ENCODE results near the gene DUSP22. TPM values are rescaled to one million over a fixed set of nuclear protein-coding genes. Genes with fewer than 3 reads are reported as not detected.

DUSP22 gene
- total and polyA plus RNA-seq, 2 of the 8 experiments (the other 6 are each of a cell fraction or from before 2014, with no cell fraction given) = 15.5 to 32.4 TPM

DNA sequence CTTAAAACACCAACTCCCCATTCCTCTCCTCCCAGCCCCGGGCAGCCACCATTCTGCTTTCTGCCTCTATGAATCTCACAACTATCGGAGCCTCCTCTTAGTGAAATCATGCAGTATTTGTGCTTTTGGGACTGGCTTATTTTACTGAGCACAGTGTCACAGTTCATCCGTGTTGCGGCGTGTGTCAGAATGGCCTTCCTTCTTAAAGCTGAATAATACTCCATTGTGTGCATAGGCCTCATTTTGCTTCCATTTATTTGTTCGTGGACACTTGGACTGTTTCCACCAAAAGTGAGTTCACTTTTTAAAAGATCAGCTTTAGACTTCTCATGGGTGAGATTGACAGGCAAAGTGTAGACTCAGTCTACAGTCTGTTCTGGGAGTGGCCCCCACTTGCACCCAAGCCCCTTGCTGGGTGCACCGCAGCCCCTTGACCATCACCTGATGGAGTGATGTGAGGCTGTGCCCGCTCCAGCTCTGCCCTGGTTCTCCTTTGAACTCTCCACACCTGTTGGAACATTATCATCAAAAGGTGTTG, 12.6 kb downstream of the DUSP22 start:
- DNase-seq (ENCODE audit: low read depth in 1 of 2, low spot score in 2 of 2) (no peak), FAIRE-seq (no peak)
- no peak overlapping the region for H3K4ac ChIP-seq (replicated peaks; ENCODE audit: insufficient read length, low read depth, low read length)
- H3K56ac ChIP-seq (replicated peaks; ENCODE audit: insufficient read length, low read depth, low read length) = no peak overlapping the region
- no peak overlapping the region for H3K23ac ChIP-seq (ENCODE audit: insufficient read length)
- ChIA-PET CTCF (ENCODE audit: partially characterized antibody) (interaction anchor here (0.7 to 1.5 kb wide), 5 partner anchors 8 to 57 kb away, joined by 3 to 5 read pairs (median 4); no protein-coding TSS in a partner anchor), POLR2A (ENCODE audit: partially characterized antibody) (no interaction called here)
- H4K8ac ChIP-seq (ENCODE audit: extremely low read depth, insufficient read depth, low read length) = no peak overlapping the region
- H2BK120ac ChIP-seq (replicated peaks; ENCODE audit: low read depth, low read length) = no peak overlapping the region
- peaks cover 0 to 3% (median 0%) of the 10 kb centered on the region in 4 experiments; a peak in 2 of 7 replicates for H3K4me1 ChIP-seq (replicated peaks in 1 of 4; ENCODE audit: control insufficient read depth in 3 of 4, insufficient read depth in 4 of 4, low read length in 3 of 4)
- no peak overlapping the region for H3K4me2 ChIP-seq (ENCODE audit: insufficient read depth in 1 of 2, low read depth in 2 of 2, low read length in 2 of 2)
- no peak overlapping the region for H3K27ac ChIP-seq (ENCODE audit: low read depth, low read length)
- H2AFZ ChIP-seq (ENCODE audit: low read length) = no peak overlapping the region
- H3K23me2 ChIP-seq (ENCODE audit: low read depth, low read length) = no peaks in the 10 kb centered on the region; the same call in 1 of the 2 replicates
- no peaks in the 10 kb centered on the region; a peak in 1 of 8 replicates for H3K36me3 ChIP-seq (ENCODE audit: control insufficient read depth in 2 of 4, insufficient read depth in 4 of 4, low read length in 3 of 4)
- no peak overlapping the region for H2AK5ac ChIP-seq (ENCODE audit: low read depth, low read length)
- H3K4me3 ChIP-seq (ENCODE audit: extremely low read depth in 1 of 4, insufficient read depth in 2 of 4, low read depth in 3 of 4, low read length in 4 of 4) = no peak overlapping the region
- H2BK5ac ChIP-seq (ENCODE audit: low read depth, low read length) = no peak overlapping the region
- peaks cover 4 to 5% of the 10 kb centered on the region in 2 experiments; a peak in 2 of 4 replicates for H3K79me2 ChIP-seq (ENCODE audit: control insufficient read depth in 1 of 2, insufficient read depth in 2 of 2, low read length in 2 of 2)
- peaks cover 56 to 86% of the 10 kb centered on the region in 2 experiments for H3K9me3 ChIP-seq (ENCODE audit: insufficient read depth in 2 of 2, low read depth in 1 of 2, low read length in 1 of 2)
- H3K18ac ChIP-seq (ENCODE audit: extremely low read depth, low read length) = no peak overlapping the region
- H3K9ac ChIP-seq (replicated peaks in 1 of 4; ENCODE audit: extremely low read depth in 1 of 4, low read depth in 3 of 4, low read length in 3 of 4) = no peak overlapping the region
- H2BK15ac ChIP-seq (ENCODE audit: low read length) = no peak overlapping the region
- H3K27me3 ChIP-seq (replicated peaks in 1 of 4; ENCODE audit: control insufficient read depth in 3 of 4, extremely low read depth in 1 of 4, insufficient read depth in 3 of 4, low read length in 3 of 4) = no peaks in the 10 kb centered on the region; a peak in 2 of 7 replicates
- no peak overlapping the region for H3K14ac ChIP-seq (ENCODE audit: insufficient read length)
- H4K20me1 ChIP-seq (replicated peaks in 1 of 2; ENCODE audit: control insufficient read depth in 1 of 2, insufficient read depth in 2 of 2, low read length in 2 of 2) = no peaks in the 10 kb centered on the region
- no peak overlapping the region for H4K5ac ChIP-seq (ENCODE audit: insufficient read length, low read depth, low read length)
- H4K91ac ChIP-seq (replicated peaks; ENCODE audit: insufficient read length, low read length) = no peak overlapping the region
- H2BK12ac ChIP-seq (ENCODE audit: low read depth, low read length) = no peak overlapping the region
- no peak overlapping the region for H2BK20ac ChIP-seq (ENCODE audit: low read length)
- 85% methylated on average over 8 of the region's 8 CpGs; no CpG with 5 or more reads in 1 of the 2 experiments for WGBS, 2 experiments (ENCODE audit: extremely low coverage in 1 of 2, insufficient coverage in 1 of 2, insufficient read length in 1 of 2, insufficient replicate concordance in 2 of 2, low coverage in 1 of 2, low lambda C conversion rate in 2 of 2, missing lambda C conversion rate in 1 of 2)
- H3K79me1 ChIP-seq (ENCODE audit: low read depth, low read length) = peaks cover 5% of the 10 kb centered on the region; the same call in 1 of the 2 replicates
- TF ChIP-seq SP4 (IDR thresholded peaks at IDR 0.05; ENCODE audit: low read length) = no peak
- TF ChIP-seq, protein P1, sequence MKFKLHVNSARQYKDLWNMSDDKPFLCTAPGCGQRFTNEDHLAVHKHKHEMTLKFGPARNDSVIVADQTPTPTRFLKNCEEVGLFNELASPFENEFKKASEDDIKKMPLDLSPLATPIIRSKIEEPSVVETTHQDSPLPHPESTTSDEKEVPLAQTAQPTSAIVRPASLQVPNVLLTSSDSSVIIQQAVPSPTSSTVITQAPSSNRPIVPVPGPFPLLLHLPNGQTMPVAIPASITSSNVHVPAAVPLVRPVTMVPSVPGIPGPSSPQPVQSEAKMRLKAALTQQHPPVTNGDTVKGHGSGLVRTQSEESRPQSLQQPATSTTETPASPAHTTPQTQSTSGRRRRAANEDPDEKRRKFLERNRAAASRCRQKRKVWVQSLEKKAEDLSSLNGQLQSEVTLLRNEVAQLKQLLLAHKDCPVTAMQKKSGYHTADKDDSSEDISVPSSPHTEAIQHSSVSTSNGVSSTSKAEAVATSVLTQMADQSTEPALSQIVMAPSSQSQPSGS (IDR thresholded peaks at IDR 0.05; ENCODE audit: low read length) = no peak
- TF ChIP-seq BCL11A (IDR thresholded peaks at IDR 0.05; ENCODE audit: low read depth in 2 of 2, low read length in 2 of 2) = no peak
- no peak for TF ChIP-seq BRCA1 (IDR thresholded peaks at IDR 0.05; ENCODE audit: low read depth, low read length)
- TF ChIP-seq, protein P2, sequence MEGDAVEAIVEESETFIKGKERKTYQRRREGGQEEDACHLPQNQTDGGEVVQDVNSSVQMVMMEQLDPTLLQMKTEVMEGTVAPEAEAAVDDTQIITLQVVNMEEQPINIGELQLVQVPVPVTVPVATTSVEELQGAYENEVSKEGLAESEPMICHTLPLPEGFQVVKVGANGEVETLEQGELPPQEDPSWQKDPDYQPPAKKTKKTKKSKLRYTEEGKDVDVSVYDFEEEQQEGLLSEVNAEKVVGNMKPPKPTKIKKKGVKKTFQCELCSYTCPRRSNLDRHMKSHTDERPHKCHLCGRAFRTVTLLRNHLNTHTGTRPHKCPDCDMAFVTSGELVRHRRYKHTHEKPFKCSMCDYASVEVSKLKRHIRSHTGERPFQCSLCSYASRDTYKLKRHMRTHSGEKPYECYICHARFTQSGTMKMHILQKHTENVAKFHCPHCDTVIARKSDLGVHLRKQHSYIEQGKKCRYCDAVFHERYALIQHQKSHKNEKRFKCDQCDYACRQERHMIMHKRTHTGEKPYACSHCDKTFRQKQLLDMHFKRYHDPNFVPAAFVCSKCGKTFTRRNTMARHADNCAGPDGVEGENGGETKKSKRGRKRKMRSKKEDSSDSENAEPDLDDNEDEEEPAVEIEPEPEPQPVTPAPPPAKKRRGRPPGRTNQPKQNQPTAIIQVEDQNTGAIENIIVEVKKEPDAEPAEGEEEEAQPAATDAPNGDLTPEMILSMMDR (IDR thresholded peaks at IDR 0.05; ENCODE audit: control extremely low read depth in 1 of 3, insufficient read depth in 1 of 3, low read depth in 1 of 3, low read length in 3 of 3) = no peak
- no peak for TF ChIP-seq CHD1 (IDR thresholded peaks at IDR 0.05; ENCODE audit: low read depth, low read length)
- no peak for TF ChIP-seq SRF (IDR thresholded peaks at IDR 0.05; ENCODE audit: low read depth, low read length)
- TF ChIP-seq MAFK (IDR thresholded peaks at IDR 0.05; ENCODE audit: low read depth, low read length) = no peak
- TF ChIP-seq TAF7 (optimal IDR thresholded peaks at IDR 0.05; ENCODE audit: borderline replicate concordance, low read depth, low read length) = no peak
